H1 (cell line): Measurements from ENCODE around the gene MBTPS1. TPM values are rescaled to one million over a fixed set of nuclear protein-coding genes. Genes with fewer than 3 reads are reported as not detected.

Experiments used
- CTCF ChIA-PET: fragments of 300-600 bp; sonication (Branson Sonifier 250); formaldehyde crosslinking; loops from one replicate; lab custom pipeline; 2021; ENCODE audit not compliant: partially characterized antibody; lab: Charles Lee
- POLR2A ChIA-PET: fragments of 300-600 bp; sonication (Branson Sonifier 250); formaldehyde crosslinking; loops from one replicate; lab custom pipeline; 2021; ENCODE audit warnings: inconsistent platforms; ENCODE audit not compliant: partially characterized antibody; lab: Charles Lee
- DNase-seq, 2 experiments: peaks; one replicate each; pipeline versions ENCODE4 v3.0.0 to v3.0.0-alpha.2; 2010 to 2022; ENCODE audit warnings: low spot score in 2 of 2, low read depth in 1 of 2, mixed read lengths in 1 of 2
- FAIRE-seq: peaks from 2 replicates; lab custom pipeline; 2011; peaks lifted over from hg19 to GRCh38; lab: Jason Lieb, UNC
- H2AFZ ChIP-seq: 2 replicates; pipeline ENCODE4 v1.8.1; 2012; ENCODE audit warnings: low read length, inconsistent platforms
- H2AK5ac ChIP-seq: 2 replicates; pipeline ENCODE4 v1.6.1; 2013; ENCODE audit warnings: low read depth, low read length
- H2BK120ac ChIP-seq: replicated peaks from 2 replicates; pipeline ENCODE3; 2013; ENCODE audit warnings: low read depth, low read length, inconsistent platforms
- H2BK12ac ChIP-seq: 2 replicates; pipeline ENCODE4 v1.6.1; 2013; ENCODE audit warnings: low read depth, low read length
- H2BK15ac ChIP-seq: 2 replicates; pipeline ENCODE4 v1.6.1; 2013; ENCODE audit warnings: low read length
- H2BK20ac ChIP-seq: 2 replicates; pipeline ENCODE4 v1.6.1; 2013; ENCODE audit warnings: low read length
- H2BK5ac ChIP-seq: 2 replicates; pipeline ENCODE4 v1.6.1; 2013; ENCODE audit warnings: low read depth, low read length
- H3K14ac ChIP-seq: 2 replicates; pipeline ENCODE4 v1.6.1; 2013; ENCODE audit warnings: inconsistent platforms; ENCODE audit not compliant: insufficient read length
- H3K18ac ChIP-seq: 2 replicates; pipeline ENCODE4 v1.6.1; 2013; ENCODE audit warnings: low read length; ENCODE audit errors: extremely low read depth
- H3K23ac ChIP-seq: 2 replicates; pipeline ENCODE4 v1.6.1; 2013; ENCODE audit warnings: inconsistent platforms; ENCODE audit not compliant: insufficient read length
- H3K23me2 ChIP-seq: 2 replicates; pipeline ENCODE4 v1.6.1; 2013; ENCODE audit warnings: low read depth, low read length
- H3K27ac ChIP-seq: 2 replicates; pipeline ENCODE4 v1.6.1; 2011; ENCODE audit warnings: low read depth, low read length, inconsistent platforms
- H3K27me3 ChIP-seq, 4 experiments: replicated peaks in 1 of 4; 1 replicate in 1 of 4; 2 replicates in 3 of 4; pipeline versions ENCODE4 v1.6.1 to v1.8.1; 2011 to 2013; ENCODE audit warnings: low read length in 3 of 4, mild to moderate bottlenecking in 3 of 4, inconsistent platforms in 2 of 4, mixed read lengths in 2 of 4, moderate library complexity in 1 of 4; ENCODE audit not compliant: control insufficient read depth in 3 of 4, insufficient read depth in 3 of 4; ENCODE audit errors: extremely low read depth in 1 of 4
- H3K36me3 ChIP-seq, 4 experiments: 2 replicates each; pipeline versions ENCODE4 v1.6.1 to v1.8.1; 2011 to 2013; ENCODE audit warnings: mild to moderate bottlenecking in 4 of 4, low read length in 3 of 4, moderate library complexity in 2 of 4, control low read depth in 1 of 4, inconsistent platforms in 1 of 4; ENCODE audit not compliant: insufficient read depth in 4 of 4, control insufficient read depth in 2 of 4
- H3K4ac ChIP-seq: replicated peaks from 2 replicates; pipeline ENCODE3; 2013; ENCODE audit warnings: low read length, low read depth, mixed read lengths, inconsistent platforms; ENCODE audit not compliant: insufficient read length
- H3K4me1 ChIP-seq, 4 experiments: replicated peaks in 1 of 4; 1 replicate in 1 of 4; 2 replicates in 3 of 4; pipeline versions ENCODE4 v1.6.1 to v1.8.1; 2011 to 2013; ENCODE audit warnings: low read length in 3 of 4, inconsistent platforms in 2 of 4, mixed read lengths in 1 of 4; ENCODE audit not compliant: insufficient read depth in 4 of 4, control insufficient read depth in 3 of 4
- H3K4me2 ChIP-seq, 2 experiments: 2 replicates each; pipeline versions ENCODE4 v1.6.1 to v1.8.1; 2011 to 2013; ENCODE audit warnings: low read depth in 2 of 2, low read length in 2 of 2, control low read depth in 1 of 2, inconsistent platforms in 1 of 2, mild to moderate bottlenecking in 1 of 2; ENCODE audit not compliant: insufficient read depth in 1 of 2
- H3K4me3 ChIP-seq, 4 experiments: fragments of 200-600, 300-600 bp in 1 of 4; sonication (generic), shearing (Covaris generic), sonication (Bioruptor Twin) in 1 of 4; 2 replicates each; pipeline versions ENCODE4 v1.5.1 to v1.8.1; 2011 to 2016; ENCODE audit warnings: low read length in 4 of 4, low read depth in 3 of 4, control low read depth in 2 of 4, inconsistent platforms in 2 of 4, mild to moderate bottlenecking in 2 of 4, mixed read lengths in 1 of 4, moderate library complexity in 1 of 4; ENCODE audit not compliant: insufficient read depth in 2 of 4; ENCODE audit errors: extremely low read depth in 1 of 4
- H3K56ac ChIP-seq: replicated peaks from 2 replicates; pipeline ENCODE3; 2013; ENCODE audit warnings: low read depth, mild to moderate bottlenecking, mixed read lengths, low read length, inconsistent platforms; ENCODE audit not compliant: insufficient read length
- H3K79me1 ChIP-seq: 2 replicates; pipeline ENCODE4 v1.6.1; 2013; ENCODE audit warnings: low read depth, low read length, control low read depth
- H3K79me2 ChIP-seq, 2 experiments: 2 replicates each; pipeline versions ENCODE4 v1.6.1 to v1.8.1; 2012 to 2013; ENCODE audit warnings: low read length in 2 of 2, mild to moderate bottlenecking in 2 of 2, inconsistent platforms in 1 of 2; ENCODE audit not compliant: insufficient read depth in 2 of 2, control insufficient read depth in 1 of 2
- H3K9ac ChIP-seq, 4 experiments: replicated peaks in 1 of 4; 1 replicate in 1 of 4; 2 replicates in 3 of 4; pipeline versions ENCODE4 v1.6.1 to v1.8.1; 2011 to 2013; ENCODE audit warnings: low read depth in 3 of 4, low read length in 3 of 4, control low read depth in 2 of 4, mild to moderate bottlenecking in 2 of 4, moderate library complexity in 2 of 4, inconsistent platforms in 1 of 4; ENCODE audit errors: extremely low read depth in 1 of 4
- H3K9me3 ChIP-seq, 2 experiments: 2 replicates each; pipeline versions ENCODE4 v1.6.1 to v1.8.1; 2012 to 2013; ENCODE audit warnings: mild to moderate bottlenecking in 2 of 2, moderate library complexity in 2 of 2, control low read depth in 1 of 2, inconsistent platforms in 1 of 2, low read depth in 1 of 2, low read length in 1 of 2, mixed read lengths in 1 of 2; ENCODE audit not compliant: insufficient read depth in 2 of 2
- H4K20me1 ChIP-seq, 2 experiments: replicated peaks in 1 of 2; 2 replicates each; pipeline versions ENCODE3 to v1.8.1; 2011 to 2013; ENCODE audit warnings: inconsistent platforms in 2 of 2, low read length in 2 of 2, mild to moderate bottlenecking in 1 of 2; ENCODE audit not compliant: insufficient read depth in 2 of 2, control insufficient read depth in 1 of 2
- H4K5ac ChIP-seq: 2 replicates; pipeline ENCODE4 v1.6.1; 2013; ENCODE audit warnings: low read length, low read depth, mixed read lengths, inconsistent platforms; ENCODE audit not compliant: insufficient read length
- H4K8ac ChIP-seq: 2 replicates; pipeline ENCODE4 v1.8.0; 2013; ENCODE audit warnings: mild to moderate bottlenecking, moderate library complexity, low read length, inconsistent platforms; ENCODE audit not compliant: insufficient read depth; ENCODE audit errors: extremely low read depth
- H4K91ac ChIP-seq: replicated peaks from 2 replicates; pipeline ENCODE3; 2013; ENCODE audit warnings: low read length, mixed read lengths, inconsistent platforms; ENCODE audit not compliant: insufficient read length
- BACH1 ChIP-seq: IDR thresholded peaks from 2 replicates; pipeline ENCODE4 v1.6.1; 2012; ENCODE audit warnings: low read length, improper control_type of control experiment
- CEBPB ChIP-seq: IDR thresholded peaks from 2 replicates; pipeline ENCODE4 v1.6.1; 2012; ENCODE audit warnings: low read depth, low read length
- CTCF ChIP-seq, 3 experiments: IDR thresholded peaks; 1 replicate in 2 of 3; 2 replicates in 1 of 3; pipeline versions ENCODE4 v1.5.1 to v1.6.1; 2011; ENCODE audit warnings: low read length in 3 of 3, mild to moderate bottlenecking in 3 of 3, inconsistent platforms in 2 of 3, low read depth in 1 of 3, moderate library complexity in 1 of 3; ENCODE audit not compliant: insufficient read depth in 1 of 3; ENCODE audit errors: control extremely low read depth in 1 of 3
- GTF2F1 ChIP-seq: IDR thresholded peaks from 2 replicates; pipeline ENCODE4 v1.6.1; 2012; ENCODE audit warnings: low read depth, low read length, improper control_type of control experiment, borderline replicate concordance
- MAFK ChIP-seq: IDR thresholded peaks from 2 replicates; pipeline ENCODE4 v1.6.1; 2012; ENCODE audit warnings: low read depth, mild to moderate bottlenecking, improper control_type of control experiment, low read length
- NRF1 ChIP-seq: IDR thresholded peaks from 2 replicates; pipeline ENCODE4 v1.6.1; 2011; ENCODE audit warnings: mild to moderate bottlenecking, low read depth, low read length, improper control_type of control experiment
- PHF8 ChIP-seq: fragments of 200-600 bp; sonication (generic); conservative IDR thresholded peaks from 2 replicates; pipeline ENCODE4 v1.7.1; 2012; ENCODE audit warnings: low read depth, mild to moderate bottlenecking, inconsistent platforms, low read length, moderate library complexity
- TCF12 ChIP-seq: IDR thresholded peaks from 2 replicates; pipeline ENCODE4 v1.6.1; 2011; ENCODE audit warnings: low read depth, mild to moderate bottlenecking, low read length
- WGBS, 2 experiments: shearing (Covaris generic) in 1 of 2; methylation state at CpG; one replicate each; pipeline versions ENCODE4 v1.1.6 to v1.1.7; 2013 to 2015; ENCODE audit warnings: low lambda C conversion rate in 2 of 2, mixed read lengths in 2 of 2, inconsistent platforms in 1 of 2, low coverage in 1 of 2, missing lambda C conversion rate in 1 of 2; ENCODE audit not compliant: insufficient replicate concordance in 2 of 2, insufficient coverage in 1 of 2, insufficient read length in 1 of 2; ENCODE audit errors: extremely low coverage in 1 of 2, missing lambda C conversion rate in 1 of 2; 5-methylcytosine and 5-hydroxymethylcytosine counted together
- polyA plus RNA-seq, 7 experiments: library from polyadenylated mRNA; depleted of rRNA in 3 of 7; stranded (reverse) in 5 of 7; unstranded in 2 of 7; fragments of >200 nt in 5 of 7; fragments of 200-250 nt in 2 of 7; gene quantifications; 1 replicate in 5 of 7; 2 replicates in 1 of 7; 4 replicates in 1 of 7; pipeline versions ENCODE4 v1.2.1 to v1.2.3, GENCODE V29; 2011 to 2013; ENCODE audit warnings: missing spikeins in 2 of 7, mixed read lengths in 2 of 7
- total RNA-seq: library from RNA; stranded (reverse); fragmentation: NEBNext Ultra II Directional; extraction: Animal tissue kit (Norgen Biotek cat#: 25700); gene quantifications from 2 replicates; pipeline ENCODE4 v1.2.1, GENCODE V29; 2021
- TF ChIP-seq, protein P1 (sequence below): IDR thresholded peaks from 2 replicates; pipeline ENCODE4 v1.6.1; 2012; ENCODE audit warnings: low read length, inconsistent platforms

MBTPS1 gene
- total and polyA plus RNA-seq, 2 of the 8 experiments (the other 6 are each of a cell fraction or from before 2014, with no cell fraction given): 30.6 to 53.3 TPM

DNA sequence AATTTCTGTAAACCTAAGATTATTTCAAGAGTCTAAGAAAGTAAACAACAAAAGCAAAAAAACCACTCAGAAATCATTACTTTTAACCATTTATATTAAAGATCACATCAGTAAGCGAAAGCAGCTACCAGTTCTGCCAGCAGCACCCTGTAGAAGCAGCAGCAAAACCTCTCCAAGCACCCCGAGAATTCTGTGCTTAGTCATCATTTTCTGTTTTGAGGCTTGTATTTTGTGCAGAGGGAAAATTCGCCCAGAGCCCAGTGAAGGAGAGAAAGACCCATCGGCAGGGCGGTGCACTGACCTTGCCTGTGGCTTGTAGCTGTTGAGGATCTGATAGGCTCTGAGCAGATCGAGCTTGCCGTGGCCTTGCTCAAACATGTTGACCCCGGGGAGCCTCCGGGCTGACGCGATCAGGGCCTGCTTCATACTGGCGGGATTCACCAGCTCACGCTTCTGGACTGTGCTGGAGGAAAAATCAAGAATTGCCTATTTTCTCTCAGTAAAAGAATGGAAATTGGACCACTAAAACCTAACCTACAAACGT is 35.2 kb downstream of the MBTPS1 start:
- Histone ChIP-seq H3K18ac (no peak overlapping the region), H3K23ac (no peak overlapping the region), H4K8ac (no peak overlapping the region), H2AK5ac (no peak overlapping the region), H2BK20ac (no peak overlapping the region), H3K79me1 (no peaks in the 10 kb centered on the region; the same call in 1 of the 2 replicates), H2BK120ac (no peak overlapping the region), H3K4me2 (no peak overlapping the region), H3K79me2 (peaks cover 0 to 8% of the 10 kb centered on the region in 2 experiments; a peak in 2 of 4 replicates), H3K23me2 (no peaks in the 10 kb centered on the region), H3K27me3 (no peaks in the 10 kb centered on the region), H3K9me3 (no peaks in the 10 kb centered on the region), H3K4ac (no peak overlapping the region), H4K5ac (no peak overlapping the region), H3K4me1 (no peaks in the 10 kb centered on the region), H2AFZ (no peak overlapping the region), H3K36me3 (peaks cover 10 to 30% (median 20%) of the 10 kb centered on the region in 4 experiments; a peak in 7 of 8 replicates), H3K4me3 (no peak overlapping the region), H4K91ac (no peak overlapping the region), H2BK15ac (no peak overlapping the region), H3K56ac (no peak overlapping the region), H2BK12ac (no peak overlapping the region), H3K14ac (no peak overlapping the region), H4K20me1 (peaks cover 0 to 4% of the 10 kb centered on the region in 2 experiments), H2BK5ac (no peak overlapping the region), H3K27ac (no peak overlapping the region), H3K9ac (no peak overlapping the region; a peak in 1 of 7 replicates)
- ChIA-PET POLR2A (no interaction called here), CTCF (interaction anchor here (0.7 to 5.6 kb wide), 4 partner anchors 12 to 250 kb away, joined by 3 to 32 read pairs (median 4); no protein-coding TSS in a partner anchor)
- WGBS, 2 experiments: 93% methylated on average over 14 of the region's 14 CpGs; no CpG with 5 or more reads in 1 of the 2 experiments
- DNase-seq (no peak), FAIRE-seq (no peak)
- TF ChIP-seq, protein P1, sequence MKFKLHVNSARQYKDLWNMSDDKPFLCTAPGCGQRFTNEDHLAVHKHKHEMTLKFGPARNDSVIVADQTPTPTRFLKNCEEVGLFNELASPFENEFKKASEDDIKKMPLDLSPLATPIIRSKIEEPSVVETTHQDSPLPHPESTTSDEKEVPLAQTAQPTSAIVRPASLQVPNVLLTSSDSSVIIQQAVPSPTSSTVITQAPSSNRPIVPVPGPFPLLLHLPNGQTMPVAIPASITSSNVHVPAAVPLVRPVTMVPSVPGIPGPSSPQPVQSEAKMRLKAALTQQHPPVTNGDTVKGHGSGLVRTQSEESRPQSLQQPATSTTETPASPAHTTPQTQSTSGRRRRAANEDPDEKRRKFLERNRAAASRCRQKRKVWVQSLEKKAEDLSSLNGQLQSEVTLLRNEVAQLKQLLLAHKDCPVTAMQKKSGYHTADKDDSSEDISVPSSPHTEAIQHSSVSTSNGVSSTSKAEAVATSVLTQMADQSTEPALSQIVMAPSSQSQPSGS: no peak
- TF ChIP-seq CEBPB: no peak
- TF ChIP-seq BACH1: no peak
- no peak for TF ChIP-seq PHF8
- no peak for TF ChIP-seq GTF2F1
- no peak for TF ChIP-seq NRF1
- TF ChIP-seq MAFK: no peak
- TF ChIP-seq TCF12: no peak
- TF ChIP-seq CTCF (IDR thresholded peaks at IDR 0.05; ENCODE audit: control extremely low read depth in 1 of 3, insufficient read depth in 1 of 3, low read depth in 1 of 3, low read length in 3 of 3): no peak
